ENCODE data around the gene CADM2.
"Not testable (repeated sequence)": the region's sequence is repeated elsewhere in the genome, so short reads cannot be mapped to it uniquely, and the experiment has no call there.

The CADM2 gene

GRCh38 chr3:85697156-85697555 lies 738.4 kb downstream of the CADM2 start:
- TF ChIP-seq CTCF (IDR thresholded peaks at IDR 0.05) = no peak
- DNase-seq = no peak
- Mint-ChIP-seq H3K36me3 (ENCODE audit: low read depth) (no peaks in the 10 kb centered on the region), H3K27me3 (ENCODE audit: low read depth, poor library complexity) (no peaks in the 10 kb centered on the region), H3K9me3 (peaks cover 10% of the 10 kb centered on the region), H3K27ac (no peak overlapping the region), H3K4me1 (no peaks in the 10 kb centered on the region), H3K4me3 (no peak overlapping the region)

- H3K9me3 Mint-ChIP-seq = no peaks in the 10 kb centered on the region
- TF ChIP-seq CTCF (IDR thresholded peaks at IDR 0.05) = no peak
- no peaks in the 10 kb centered on the region for H3K36me3 Mint-ChIP-seq (ENCODE audit: low read depth)
- H3K27me3 Mint-ChIP-seq (ENCODE audit: low read depth, poor library complexity) = no peaks in the 10 kb centered on the region
- H3K4me3 Mint-ChIP-seq = no peak overlapping the region
- H3K4me1 Mint-ChIP-seq = no peaks in the 10 kb centered on the region
- no peak overlapping the region for H3K27ac Mint-ChIP-seq
- DNase-seq = no peak
Observed at GRCh38 chr3:85706130-85706529, 747.3 kb downstream of the CADM2 start.

- not testable (repeated sequence) for DNase-seq; H3K9me3 Mint-ChIP-seq; H3K36me3 Mint-ChIP-seq (ENCODE audit: low read depth); H3K27ac Mint-ChIP-seq; H3K27me3 Mint-ChIP-seq (ENCODE audit: low read depth, poor library complexity); H3K4me3 Mint-ChIP-seq; H3K4me1 Mint-ChIP-seq
Observed at GRCh38 chr3:85708325-85708724, 749.5 kb downstream of the CADM2 start.

- TF ChIP-seq CTCF (IDR thresholded peaks at IDR 0.05) = no peak
Observed at GRCh38 chr3:85709346-85709892, 750.6 kb downstream of the CADM2 start.

GRCh38 chr3:85710490-85710889 lies 751.7 kb downstream of the CADM2 start:
- no peak overlapping the region for H3K27ac Mint-ChIP-seq
- TF ChIP-seq CTCF (IDR thresholded peaks at IDR 0.05) = no peak
- no peak for DNase-seq
- H3K4me1 Mint-ChIP-seq = no peaks in the 10 kb centered on the region
- no peak overlapping the region for H3K4me3 Mint-ChIP-seq
- H3K36me3 Mint-ChIP-seq (ENCODE audit: low read depth) = no peaks in the 10 kb centered on the region
- H3K27me3 Mint-ChIP-seq (ENCODE audit: low read depth, poor library complexity) = no peaks in the 10 kb centered on the region
- H3K9me3 Mint-ChIP-seq = no peaks in the 10 kb centered on the region

More at GRCh38 chr3:85709346-85709892, 750.6 kb downstream of the CADM2 start:
- no peak overlapping the region for H3K27ac Mint-ChIP-seq
- H3K9me3 Mint-ChIP-seq = no peaks in the 10 kb centered on the region
- no peaks in the 10 kb centered on the region for H3K36me3 Mint-ChIP-seq (ENCODE audit: low read depth)
- DNase-seq = no peak
- H3K4me1 Mint-ChIP-seq = no peaks in the 10 kb centered on the region
- H3K4me3 Mint-ChIP-seq = no peak overlapping the region
- no peaks in the 10 kb centered on the region for H3K27me3 Mint-ChIP-seq (ENCODE audit: low read depth, poor library complexity)

- no peak overlapping the region for H3K27ac Mint-ChIP-seq
- no peaks in the 10 kb centered on the region for H3K27me3 Mint-ChIP-seq (ENCODE audit: low read depth, poor library complexity)
- H3K36me3 Mint-ChIP-seq (ENCODE audit: low read depth) = no peaks in the 10 kb centered on the region
- H3K4me1 Mint-ChIP-seq = no peaks in the 10 kb centered on the region
- H3K9me3 Mint-ChIP-seq = peaks cover 6% of the 10 kb centered on the region
- H3K4me3 Mint-ChIP-seq = no peak overlapping the region
- TF ChIP-seq CTCF (IDR thresholded peaks at IDR 0.05) = no peak
- DNase-seq = no peak
Observed at GRCh38 chr3:85721409-85722145, 762.8 kb downstream of the CADM2 start.
